IMR-90 (cell line): ENCODE data around the gene KCNJ10. TPM values are rescaled to one million over a fixed set of nuclear protein-coding genes. Genes with fewer than 3 reads are reported as not detected.

Experiments used
- ATAC-seq: fragments of 200-7000 bp; cut with Tn5 transposase; 2 replicates; pipeline ENCODE4 v1.9.1; 2020; ENCODE audit warnings: low read depth, mild to moderate bottlenecking, moderate library complexity
- BruUV-seq: library from RNA; stranded (reverse); fragments of 400-500 nt; replicated peaks from 2 replicates; lab custom pipeline; 2021; lab: Mats Ljungman, UMichigan
- CTCF ChIA-PET: fragments of 300-600 bp; formaldehyde crosslinking; extraction: SDS; loops from one replicate; lab custom pipeline; 2021; ENCODE audit warnings: antibody characterized with exemption; lab: Yijun Ruan, JAX
- POLR2A ChIA-PET: fragments of 300-600 bp; sonication (Branson Sonifier 250); formaldehyde crosslinking; loops from one replicate; lab custom pipeline; 2022; ENCODE audit warnings: antibody characterized with exemption; ENCODE audit not compliant: unreplicated experiment; lab: Charles Lee
- DNase-seq: peaks from one replicate; pipeline ENCODE4 v3.0.0; 2013
- H2AFZ ChIP-seq: replicated peaks from 2 replicates; pipeline ENCODE3; 2013; ENCODE audit warnings: low read length, mild to moderate bottlenecking; ENCODE audit not compliant: poor library complexity
- H2AK5ac ChIP-seq: 2 replicates; pipeline ENCODE4 v1.6.1; 2013; ENCODE audit warnings: low read depth, low read length, inconsistent platforms
- H2AK9ac ChIP-seq: replicated peaks from 2 replicates; pipeline ENCODE3; 2013; ENCODE audit warnings: mild to moderate bottlenecking, low read depth, low read length, moderate library complexity; ENCODE audit not compliant: poor library complexity
- H2BK120ac ChIP-seq: 2 replicates; pipeline ENCODE4 v1.6.1; 2013; ENCODE audit warnings: low read depth, low read length, inconsistent platforms
- H2BK15ac ChIP-seq: 3 replicates; pipeline ENCODE4 v1.6.1; 2013; ENCODE audit warnings: low read depth, low read length, inconsistent platforms
- H2BK20ac ChIP-seq: 2 replicates; pipeline ENCODE4 v1.6.1; 2013; ENCODE audit warnings: low read depth, mild to moderate bottlenecking, inconsistent platforms, low read length, moderate library complexity
- H2BK5ac ChIP-seq: 2 replicates; pipeline ENCODE4 v1.6.1; 2013; ENCODE audit warnings: mild to moderate bottlenecking, low read depth, low read length, inconsistent platforms; ENCODE audit not compliant: poor library complexity, severe bottlenecking
- H3K14ac ChIP-seq: replicated peaks from 2 replicates; pipeline ENCODE4 v1.6.1; 2013; ENCODE audit warnings: low read depth, low read length, inconsistent platforms
- H3K18ac ChIP-seq: 2 replicates; pipeline ENCODE4 v1.6.1; 2013; ENCODE audit warnings: low read depth, low read length, control low read depth
- H3K23ac ChIP-seq: 2 replicates; pipeline ENCODE4 v1.6.1; 2013; ENCODE audit warnings: low read depth, low read length, inconsistent platforms
- H3K27ac ChIP-seq: 2 replicates; pipeline ENCODE4 v1.5.1; 2013; ENCODE audit warnings: mild to moderate bottlenecking, control low read depth, low read length; ENCODE audit not compliant: insufficient read depth
- H3K27me3 ChIP-seq: 2 replicates; pipeline ENCODE4 v1.6.1; 2013; ENCODE audit warnings: low read length; ENCODE audit not compliant: control insufficient read depth, insufficient read depth
- H3K36me3 ChIP-seq: 2 replicates; pipeline ENCODE4 v1.6.1; 2013; ENCODE audit warnings: low read length, mixed read lengths; ENCODE audit not compliant: control insufficient read depth, insufficient read depth
- H3K4ac ChIP-seq: 2 replicates; pipeline ENCODE4 v1.6.1; 2013; ENCODE audit warnings: low read depth, low read length, inconsistent platforms
- H3K4me1 ChIP-seq: 2 replicates; pipeline ENCODE4 v1.6.1; 2013; ENCODE audit warnings: low read length, mixed read lengths; ENCODE audit not compliant: control insufficient read depth, insufficient read depth
- H3K4me2 ChIP-seq: 2 replicates; pipeline ENCODE4 v1.6.1; 2013; ENCODE audit warnings: low read depth, mild to moderate bottlenecking, control low read depth, low read length, moderate library complexity
- H3K4me3 ChIP-seq: 2 replicates; pipeline ENCODE4 v1.5.1; 2013; ENCODE audit warnings: low read depth, mild to moderate bottlenecking, control low read depth, low read length, moderate library complexity; ENCODE audit not compliant: insufficient read depth
- H3K56ac ChIP-seq: 2 replicates; pipeline ENCODE4 v1.6.1; 2013; ENCODE audit warnings: low read length, inconsistent platforms; ENCODE audit not compliant: insufficient read depth; ENCODE audit errors: extremely low read depth
- H3K79me1 ChIP-seq, 2 experiments: 2 replicates each; pipeline ENCODE4 v1.6.1; 2013; ENCODE audit warnings: low read length in 2 of 2, inconsistent platforms in 1 of 2, low read depth in 1 of 2
- H3K9ac ChIP-seq: 2 replicates; pipeline ENCODE4 v1.6.1; 2013; ENCODE audit warnings: low read depth, low read length, control low read depth
- H3K9me1 ChIP-seq: 2 replicates; pipeline ENCODE4 v1.6.1; 2013; ENCODE audit warnings: low read length, inconsistent platforms; ENCODE audit not compliant: insufficient read depth
- H3K9me3 ChIP-seq: 2 replicates; pipeline ENCODE4 v1.6.1; 2013; ENCODE audit warnings: low read length; ENCODE audit not compliant: control insufficient read depth, insufficient read depth
- H4K20me1 ChIP-seq: 2 replicates; pipeline ENCODE4 v1.6.1; 2013; ENCODE audit warnings: low read length, inconsistent platforms; ENCODE audit not compliant: insufficient read depth
- H4K5ac ChIP-seq: 2 replicates; pipeline ENCODE4 v1.6.1; 2013; ENCODE audit warnings: mild to moderate bottlenecking, low read depth, low read length, control low read depth
- H4K8ac ChIP-seq, 2 experiments: 2 replicates each; pipeline ENCODE4 v1.6.1; 2013; ENCODE audit warnings: low read depth in 2 of 2, low read length in 2 of 2, control low read depth in 1 of 2, inconsistent platforms in 1 of 2
- H4K91ac ChIP-seq: 2 replicates; pipeline ENCODE4 v1.6.1; 2013; ENCODE audit warnings: low read depth, low read length, inconsistent platforms; ENCODE audit not compliant: insufficient read depth
- CEBPB ChIP-seq: IDR thresholded peaks from 2 replicates; pipeline ENCODE4 v1.6.1; 2012; ENCODE audit warnings: low read depth, low read length, improper control_type of control experiment
- MAFK ChIP-seq: IDR thresholded peaks from 2 replicates; pipeline ENCODE4 v1.6.1; 2012; ENCODE audit warnings: low read depth, low read length, improper control_type of control experiment
- MXI1 ChIP-seq: IDR thresholded peaks from 2 replicates; pipeline ENCODE4 v1.6.1; 2012; ENCODE audit warnings: low read depth, mild to moderate bottlenecking, low read length, moderate library complexity, borderline replicate concordance
- SMC3 ChIP-seq: fragments of 150-350 bp; IDR thresholded peaks from 2 replicates; pipeline ENCODE4 v1.6.1; 2016; ENCODE audit warnings: low read depth, mild to moderate bottlenecking, antibody characterized with exemption, low read length, moderate library complexity
- WGBS, 2 experiments: methylation state at CpG; one replicate each; pipeline versions ENCODE4 v1.1.5 to v1.1.7; 2013; ENCODE audit warnings: missing lambda C conversion rate in 2 of 2; ENCODE audit not compliant: insufficient read length in 1 of 2; ENCODE audit errors: extremely low coverage in 2 of 2; 5-methylcytosine and 5-hydroxymethylcytosine counted together
- dilution Hi-C: fragments of 300-500 bp; cut with HindIII; formaldehyde crosslinking; loops from one replicate; pipeline ENCODE4 v1.14.3; 2018; ENCODE audit warnings: low sequenced_read_pairs; ENCODE audit not compliant: unreplicated experiment
- in situ Hi-C: fragments of 300-500 bp; cut with MboI; formaldehyde crosslinking; loops from 3 replicates; pipeline ENCODE4 v1.14.3; 2019; ENCODE audit warnings: low sequenced_read_pairs, inconsistent platforms, mixed read lengths
- intact Hi-C: fragments of 100-400 bp; cut with micrococcal nuclease; formaldehyde crosslinking; loops from 2 replicates; pipeline ENCODE4 v1.10.0; 2022
- polyA plus RNA-seq, 3 experiments: library from polyadenylated mRNA; depleted of rRNA; stranded (reverse); fragments of >200 nt; gene quantifications; 2 replicates each; pipeline ENCODE4 v1.2.3, GENCODE V29; 2012; ENCODE audit warnings: low replicate concordance in 1 of 3
- total RNA-seq: library from RNA; depleted of rRNA; stranded (reverse); fragments of >200 nt; gene quantifications from 2 replicates; pipeline ENCODE4 v1.2.3, GENCODE V29; 2012
- TF ChIP-seq, protein P1 (sequence below): fragments of 150-350 bp; IDR thresholded peaks from 2 replicates; pipeline ENCODE4 v1.6.1; 2016; ENCODE audit warnings: low read depth, mild to moderate bottlenecking, low read length, moderate library complexity, borderline replicate concordance

KCNJ10 gene
- total and polyA plus RNA-seq, 2 of the 4 experiments (the other 2 are of a cell fraction) = not detected

DNA sequence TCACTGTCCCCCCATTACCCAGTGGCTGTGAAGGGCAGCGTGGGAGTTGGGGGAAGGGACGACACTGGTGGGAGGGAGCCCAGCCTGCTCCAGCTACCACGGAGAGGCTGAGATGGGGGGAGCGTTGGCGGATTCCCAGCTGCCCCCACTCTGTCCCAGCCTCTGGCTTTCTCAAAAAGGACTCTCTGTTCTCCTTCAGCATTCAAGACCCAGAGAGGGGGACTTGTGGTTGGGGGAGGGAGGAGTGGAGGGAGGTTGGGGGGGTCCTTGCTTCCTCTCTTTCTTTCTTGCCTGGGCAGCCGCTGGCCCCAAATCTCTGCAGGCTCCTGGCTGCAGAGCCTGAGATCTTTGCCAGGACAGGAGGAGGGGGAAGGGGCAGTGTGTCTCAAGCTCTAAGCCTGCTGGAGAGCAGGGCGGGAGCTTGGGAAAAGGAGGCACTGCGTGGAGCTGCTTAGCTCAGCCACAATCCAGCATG is 47.8 kb upstream of the KCNJ10 start (continued):
- TF ChIP-seq SMC3 (no peak), MAFK (no peak), MXI1 (no peak)

DNA sequence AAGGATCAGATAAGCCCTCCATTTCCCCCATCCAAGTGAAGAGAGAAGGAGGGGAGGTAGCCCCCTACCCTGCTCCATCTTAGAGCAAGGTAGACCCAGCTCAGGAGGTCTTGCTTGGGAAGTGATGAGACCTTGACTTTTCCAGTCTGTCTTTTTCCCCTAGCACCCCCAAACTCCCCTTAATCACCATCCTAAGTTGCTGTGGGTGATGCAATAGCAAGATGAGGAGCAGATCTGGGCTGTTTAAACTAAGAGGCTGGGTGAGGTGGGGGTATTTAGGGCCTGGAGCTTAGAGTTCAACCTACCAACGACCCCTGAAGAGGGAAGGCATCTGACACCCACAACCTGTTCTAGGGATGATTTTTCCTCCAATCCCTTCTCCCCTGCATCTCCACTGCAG is 47.3 kb upstream of the KCNJ10 start:
- Histone ChIP-seq H3K27ac (no peak overlapping the region), H3K4me3 (no peak overlapping the region), H2BK120ac (no peak overlapping the region; the same call in 1 of the 2 replicates), H3K23ac (peak overlapping the region; percentile 37; the same call in 1 of the 2 replicates), H3K36me3 (no peaks in the 10 kb centered on the region), H2BK20ac (no peak overlapping the region), H3K27me3 (peaks cover 46% of the 10 kb centered on the region), H2AK5ac (no peak overlapping the region), H3K4me1 (peaks cover 15% of the 10 kb centered on the region; the same call in 1 of the 2 replicates), H2BK15ac (no peak overlapping the region), H3K56ac (no peak overlapping the region), H2AFZ (no peak overlapping the region), H3K4me2 (no peak overlapping the region; the same call in 1 of the 2 replicates), H2BK5ac (no peak overlapping the region), H3K14ac (no peak overlapping the region), H3K18ac (peak overlapping the region; percentile 18; the same call in 1 of the 2 replicates), H4K8ac (no peak overlapping the region), H4K20me1 (no peaks in the 10 kb centered on the region), H4K91ac (peak overlapping the region; percentile 38), H3K9me1 (no peaks in the 10 kb centered on the region; the same call in 1 of the 2 replicates), H3K79me1 (no peaks in the 10 kb centered on the region), H4K5ac (peak overlapping the region; percentile 21; the same call in 1 of the 2 replicates), H3K9me3 (no peaks in the 10 kb centered on the region), H3K9ac (no peak overlapping the region), H2AK9ac (peak overlapping the region; percentile 33), H3K4ac (peak overlapping the region; percentile 43; the same call in 1 of the 2 replicates)
- DNase-seq = no peak
- ChIA-PET CTCF (interaction anchor here (0.6 to 0.8 kb wide), 2 partner anchors 16 to 45 kb away, joined by 3 to 6 read pairs; no protein-coding TSS in a partner anchor), POLR2A (no interaction called here)
- in situ Hi-C loops (no loop called here), intact Hi-C loops (no loop called here), dilution Hi-C loops (no loop called here)
- peak; percentile 67 for TF ChIP-seq CEBPB
- TF ChIP-seq, protein P1, sequence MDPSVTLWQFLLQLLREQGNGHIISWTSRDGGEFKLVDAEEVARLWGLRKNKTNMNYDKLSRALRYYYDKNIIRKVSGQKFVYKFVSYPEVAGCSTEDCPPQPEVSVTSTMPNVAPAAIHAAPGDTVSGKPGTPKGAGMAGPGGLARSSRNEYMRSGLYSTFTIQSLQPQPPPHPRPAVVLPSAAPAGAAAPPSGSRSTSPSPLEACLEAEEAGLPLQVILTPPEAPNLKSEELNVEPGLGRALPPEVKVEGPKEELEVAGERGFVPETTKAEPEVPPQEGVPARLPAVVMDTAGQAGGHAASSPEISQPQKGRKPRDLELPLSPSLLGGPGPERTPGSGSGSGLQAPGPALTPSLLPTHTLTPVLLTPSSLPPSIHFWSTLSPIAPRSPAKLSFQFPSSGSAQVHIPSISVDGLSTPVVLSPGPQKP = no peak
- no TSS peak for BruUV-seq
- no peak; the same call in 1 of the 2 replicates for ATAC-seq
- WGBS, 2 experiments = no CpG with 5 or more reads among the region's 1 CpG
